GM12878 (cell line): ENCODE results near the gene GALK1.

Source experiments
- CTCF ChIP-seq, 3 experiments: IDR thresholded peaks in 2 of 3; conservative IDR thresholded peaks in 1 of 3; 2 replicates each; pipeline ENCODE4 v1.5.1; 2011; ENCODE audit warnings: low read depth in 3 of 3, low read length in 3 of 3, mild to moderate bottlenecking in 3 of 3, control low read depth in 2 of 3, moderate library complexity in 2 of 3, inconsistent platforms in 1 of 3, mixed read lengths in 1 of 3; ENCODE audit not compliant: control insufficient read depth in 2 of 3, insufficient read depth in 1 of 3; ENCODE audit errors: extremely low read depth in 1 of 3
- EZH2 ChIP-seq: IDR thresholded peaks from 2 replicates; pipeline ENCODE4 v1.6.1; 2012; ENCODE audit warnings: low read depth, mild to moderate bottlenecking, control low read depth, inconsistent platforms, low read length, borderline replicate concordance; ENCODE audit not compliant: control insufficient read depth
- GATAD2B ChIP-seq: fragments of 450-650 bp; conservative IDR thresholded peaks from 2 replicates; pipeline ENCODE4 v1.6.1; 2017; ENCODE audit warnings: low read depth, mild to moderate bottlenecking, moderate library complexity
- MAX ChIP-seq: IDR thresholded peaks from 2 replicates; pipeline ENCODE4 v1.6.1; 2012; ENCODE audit warnings: low read depth, low read length, improper control_type of control experiment
- POLR2AphosphoS2 ChIP-seq: IDR thresholded peaks from 2 replicates; pipeline ENCODE4 v1.6.1; 2011; ENCODE audit warnings: low read depth, mild to moderate bottlenecking, low read length, improper control_type of control experiment, moderate library complexity
- POLR2AphosphoS5 ChIP-seq: IDR thresholded peaks from 2 replicates; pipeline ENCODE4 v1.6.1; 2011; ENCODE audit warnings: mild to moderate bottlenecking, low read length, inconsistent platforms
- TF ChIP-seq, protein P1 (sequence below): IDR thresholded peaks from 2 replicates; pipeline ENCODE4 v1.6.1; 2012; ENCODE audit warnings: low read length, inconsistent platforms
- TF ChIP-seq, protein P2 (sequence below): IDR thresholded peaks from 2 replicates; pipeline ENCODE4 v1.6.1; 2011; ENCODE audit warnings: low read depth, low read length, improper control_type of control experiment, borderline replicate concordance

DNA sequence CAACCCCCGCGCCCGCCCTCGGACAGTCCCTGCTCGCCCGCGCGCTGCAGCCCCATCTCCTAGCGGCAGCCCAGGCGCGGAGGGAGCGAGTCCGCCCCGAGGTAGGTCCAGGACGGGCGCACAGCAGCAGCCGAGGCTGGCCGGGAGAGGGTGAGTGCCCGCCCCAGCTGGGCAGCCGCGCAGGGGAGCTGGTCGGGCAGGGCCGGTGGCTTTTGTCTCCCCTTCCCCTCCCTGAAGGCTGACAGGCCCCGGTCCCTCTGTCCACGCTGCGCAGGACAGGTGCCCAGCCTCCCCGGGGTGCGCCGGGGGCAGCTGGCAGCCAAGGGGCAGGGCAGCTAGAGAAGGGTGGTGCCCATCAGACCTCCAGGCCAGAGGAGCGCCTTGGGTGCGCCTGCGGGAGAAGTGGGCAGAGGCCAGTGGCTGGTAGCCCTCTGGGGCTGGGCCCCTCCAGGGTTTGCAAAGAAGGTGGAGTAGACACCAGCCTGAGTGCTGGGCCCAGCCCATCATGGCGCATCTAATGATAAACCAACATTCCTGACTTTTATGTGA lies 43.5 kb downstream of the GALK1 start:
- TF ChIP-seq CTCF (IDR thresholded peaks at IDR 0.05 in 2 of 3, conservative IDR thresholded peaks at IDR 0.05 in 1 of 3; ENCODE audit: control insufficient read depth in 2 of 3, extremely low read depth in 1 of 3, insufficient read depth in 1 of 3, low read depth in 3 of 3, low read length in 3 of 3) = no peak
- no peak for TF ChIP-seq POLR2AphosphoS5
- TF ChIP-seq POLR2AphosphoS2 = no peak
- TF ChIP-seq, protein P1, sequence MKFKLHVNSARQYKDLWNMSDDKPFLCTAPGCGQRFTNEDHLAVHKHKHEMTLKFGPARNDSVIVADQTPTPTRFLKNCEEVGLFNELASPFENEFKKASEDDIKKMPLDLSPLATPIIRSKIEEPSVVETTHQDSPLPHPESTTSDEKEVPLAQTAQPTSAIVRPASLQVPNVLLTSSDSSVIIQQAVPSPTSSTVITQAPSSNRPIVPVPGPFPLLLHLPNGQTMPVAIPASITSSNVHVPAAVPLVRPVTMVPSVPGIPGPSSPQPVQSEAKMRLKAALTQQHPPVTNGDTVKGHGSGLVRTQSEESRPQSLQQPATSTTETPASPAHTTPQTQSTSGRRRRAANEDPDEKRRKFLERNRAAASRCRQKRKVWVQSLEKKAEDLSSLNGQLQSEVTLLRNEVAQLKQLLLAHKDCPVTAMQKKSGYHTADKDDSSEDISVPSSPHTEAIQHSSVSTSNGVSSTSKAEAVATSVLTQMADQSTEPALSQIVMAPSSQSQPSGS = no peak
- TF ChIP-seq GATAD2B = no peak
- TF ChIP-seq MAX = no peak
- no peak for TF ChIP-seq EZH2
- TF ChIP-seq, protein P2, sequence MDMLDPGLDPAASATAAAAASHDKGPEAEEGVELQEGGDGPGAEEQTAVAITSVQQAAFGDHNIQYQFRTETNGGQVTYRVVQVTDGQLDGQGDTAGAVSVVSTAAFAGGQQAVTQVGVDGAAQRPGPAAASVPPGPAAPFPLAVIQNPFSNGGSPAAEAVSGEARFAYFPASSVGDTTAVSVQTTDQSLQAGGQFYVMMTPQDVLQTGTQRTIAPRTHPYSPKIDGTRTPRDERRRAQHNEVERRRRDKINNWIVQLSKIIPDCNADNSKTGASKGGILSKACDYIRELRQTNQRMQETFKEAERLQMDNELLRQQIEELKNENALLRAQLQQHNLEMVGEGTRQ = no peak
